HG02852 (cell line): ENCODE measurements around the gene APOBEC3H.

Source experiments
- ATAC-seq: cut with Tn5 transposase; IDR thresholded peaks from one replicate; pipeline ENCODE4 v1.9.1; 2021; ENCODE audit warnings: mild to moderate bottlenecking, moderate library complexity; ENCODE audit not compliant: unreplicated experiment

APOBEC3H gene

GRCh38 chr22:39080052-39080762 lies 16.8 kb upstream of the APOBEC3H start:
- no peak for ATAC-seq

- no peak for ATAC-seq
Observed at GRCh38 chr22:39081016-39081415, 16.0 kb upstream of the APOBEC3H start.

- ATAC-seq, result no peak
Observed at GRCh38 chr22:39081598-39081997, 15.4 kb upstream of the APOBEC3H start.

- ATAC-seq, result no peak
Observed at GRCh38 chr22:39083212-39084165, 13.6 kb upstream of the APOBEC3H start.

- no peak for ATAC-seq
Observed at GRCh38 chr22:39084666-39085065, 12.4 kb upstream of the APOBEC3H start.

- ATAC-seq, result no peak
Observed at GRCh38 chr22:39087098-39087497, 9.9 kb upstream of the APOBEC3H start.

GRCh38 chr22:39087881-39088684 lies 9.0 kb upstream of the APOBEC3H start:
- ATAC-seq, result no peak

GRCh38 chr22:39088685-39089032 lies 8.4 kb upstream of the APOBEC3H start:
- ATAC-seq, result no peak

- ATAC-seq, result no peak
Observed at GRCh38 chr22:39089928-39090327, 7.1 kb upstream of the APOBEC3H start.

- no peak for ATAC-seq
Observed at GRCh38 chr22:39090426-39091064, 6.5 kb upstream of the APOBEC3H start.

- ATAC-seq, result no peak
Observed at GRCh38 chr22:39091126-39092081, 5.6 kb upstream of the APOBEC3H start.

GRCh38 chr22:39092111-39092862 lies 4.8 kb upstream of the APOBEC3H start:
- ATAC-seq, result no peak

- no peak for ATAC-seq
Observed at GRCh38 chr22:39094717-39095389, 2.2 kb upstream of the APOBEC3H start.

- ATAC-seq, result no peak
Observed at GRCh38 chr22:39095971-39096370, 1.1 kb upstream of the APOBEC3H start.

GRCh38 chr22:39098026-39098425 lies 982 bp downstream of the APOBEC3H start:
- ATAC-seq, result no peak

- no peak for ATAC-seq
Observed at GRCh38 chr22:39098576-39098975, 1.5 kb downstream of the APOBEC3H start.

GRCh38 chr22:39101226-39101625 lies 4.2 kb downstream of the APOBEC3H start:
- no peak for ATAC-seq

GRCh38 chr22:39103431-39103830 lies 6.4 kb downstream of the APOBEC3H start:
- no peak for ATAC-seq
